ENCODE measurements around the gene KRTAP9-6. TPM values are rescaled to one million over a fixed set of nuclear protein-coding genes. Genes with fewer than 3 reads are reported as not detected.

The KRTAP9-6 gene, protein sequence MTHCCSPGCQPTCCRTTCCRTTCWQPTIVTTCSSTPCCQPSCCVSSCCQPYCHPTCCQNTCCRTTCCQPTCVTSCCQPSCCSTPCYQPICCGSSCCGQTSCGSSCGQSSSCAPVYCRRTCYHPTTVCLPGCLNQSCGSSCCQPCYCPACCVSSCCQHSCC
- not detected for total RNA-seq

GRCh38 chr17:41265078-41265477, at the start of gene KRTAP9-6:
Gene KRTAP9-6, plus strand, starts transcription at chr17:41265378. Its CDS starts 0 bp downstream, at chr17:41265378.

DNA sequence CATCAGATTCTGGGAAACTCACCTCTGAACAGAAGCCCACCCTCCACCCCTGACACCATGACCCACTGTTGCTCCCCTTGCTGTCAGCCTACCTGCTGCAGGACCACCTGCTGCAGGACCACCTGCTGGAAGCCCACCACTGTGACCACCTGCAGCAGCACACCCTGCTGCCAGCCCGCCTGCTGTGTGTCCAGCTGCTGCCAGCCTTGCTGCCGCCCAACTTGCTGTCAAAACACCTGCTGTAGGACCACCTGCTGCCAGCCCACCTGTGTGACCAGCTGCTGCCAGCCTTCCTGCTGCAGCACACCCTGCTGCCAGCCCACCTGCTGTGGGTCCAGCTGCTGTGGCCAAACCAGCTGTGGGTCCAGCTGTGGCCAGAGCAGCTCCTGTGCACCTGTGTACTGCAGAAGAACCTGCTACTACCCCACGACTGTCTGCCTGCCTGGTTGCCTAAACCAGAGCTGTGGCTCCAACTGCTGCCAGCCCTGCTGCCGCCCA, 38.5 kb upstream of the KRTAP9-6 start, which contains the start of gene KRTAP9-2:
Gene KRTAP9-2 (plus strand): TSS at position 51 of the 498 bp plus-strand sequence. CDS start 7 bp downstream, at position 58.

GRCh38 chr17:41232399-41233105, 32.6 kb upstream of the KRTAP9-6 start, which contains the start of gene KRTAP9-3:
Gene KRTAP9-3, plus strand, starts transcription at chr17:41232449. Its CDS starts 53 bp downstream, at chr17:41232502.

GRCh38 chr17:41237949-41238437, 27.2 kb upstream of the KRTAP9-6 start, which contains the start of gene KRTAP9-8:
Gene KRTAP9-8, plus strand, starts transcription at chr17:41237999. Its CDS starts 53 bp downstream, at chr17:41238052.

GRCh38 chr17:41249637-41250240, 15.4 kb upstream of the KRTAP9-6 start, which contains the start of gene KRTAP9-4:
Gene KRTAP9-4, plus strand, starts transcription at chr17:41249687. Its CDS starts 34 bp downstream, at chr17:41249721.

GRCh38 chr17:41255381-41256290, 9.5 kb upstream of the KRTAP9-6 start, which contains the start of gene KRTAP9-9:
Gene KRTAP9-9, plus strand, starts transcription at chr17:41255384.

DNA sequence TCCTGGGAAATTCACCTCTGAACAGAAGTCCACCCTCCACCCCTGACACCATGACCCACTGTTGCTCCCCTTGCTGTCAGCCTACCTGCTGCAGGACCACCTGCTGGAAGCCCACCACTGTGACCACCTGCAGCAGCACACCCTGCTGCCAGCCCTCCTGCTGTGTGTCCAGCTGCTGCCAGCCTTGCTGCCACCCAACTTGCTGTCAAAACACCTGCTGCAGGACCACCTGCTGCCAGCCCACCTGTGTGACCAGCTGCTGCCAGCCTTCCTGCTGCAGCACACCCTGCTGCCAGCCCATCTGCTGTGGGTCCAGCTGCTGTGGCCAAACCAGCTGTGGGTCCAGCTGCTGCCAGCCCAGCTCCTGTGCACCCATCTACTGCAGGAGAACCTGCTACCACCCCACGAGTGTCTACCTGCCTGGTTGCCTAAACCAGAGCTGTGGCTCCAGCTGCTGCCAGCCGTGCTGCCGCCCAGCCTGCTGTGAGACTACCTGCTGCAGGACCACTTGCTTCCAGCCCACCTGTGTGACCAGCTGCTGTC, 10.5 kb downstream of the KRTAP9-6 start, which contains the start of gene KRTAP9-7:
Gene KRTAP9-7 (plus strand): TSS at position 51 of the 543 bp plus-strand sequence. CDS start 0 bp downstream, at position 51.

DNA sequence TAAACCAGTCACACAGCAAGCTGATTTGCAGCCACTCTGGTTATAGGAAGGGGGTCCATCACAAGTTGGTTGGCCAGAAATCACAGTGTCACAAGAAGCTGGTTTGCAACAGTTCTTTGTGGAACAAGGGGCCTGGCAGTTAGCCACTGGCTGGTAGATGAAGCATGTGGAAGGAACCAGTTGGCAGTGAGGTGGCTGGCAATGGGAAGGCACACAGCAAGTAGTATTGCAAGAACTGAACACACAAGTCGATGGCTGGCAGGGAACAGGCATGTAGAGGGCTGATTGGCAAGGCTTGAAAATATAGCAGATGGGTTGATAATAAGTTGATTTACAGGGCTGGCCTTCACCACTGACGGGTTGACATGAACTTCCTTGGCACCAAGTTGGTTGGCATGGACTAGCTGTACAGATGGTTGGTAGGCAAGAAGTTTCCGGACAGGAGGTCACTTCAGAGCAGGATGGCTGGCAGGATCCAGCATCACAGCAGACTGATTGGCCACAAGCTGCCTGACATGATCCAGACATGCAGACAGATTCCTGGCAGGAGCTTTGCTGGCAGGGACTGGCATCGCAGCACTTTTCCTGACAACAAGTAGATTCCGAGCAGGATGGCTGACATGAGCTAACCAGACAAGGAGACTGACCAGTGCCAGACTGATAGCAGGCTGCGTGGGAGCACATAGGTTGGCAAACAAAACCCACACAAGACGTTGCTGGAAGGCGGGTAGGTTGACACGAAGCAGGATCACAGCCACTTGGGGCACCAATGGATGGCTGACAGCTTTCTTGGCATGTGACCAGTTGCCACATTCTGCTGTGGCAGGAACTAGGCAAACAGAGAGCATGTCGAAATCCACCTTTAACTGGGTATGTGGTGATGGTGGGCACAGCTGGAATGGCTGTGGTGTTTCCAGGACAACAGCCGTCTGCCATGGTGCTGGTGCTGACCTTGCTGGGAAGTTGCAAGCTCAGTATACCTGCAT, 37.0 kb downstream of the KRTAP9-6 start, which contains the start of gene KRTAP29-1:
Gene KRTAP29-1 (minus strand): TSS at position 936 of the 986 bp plus-strand sequence. CDS start 0 bp downstream, at position 936.

DNA sequence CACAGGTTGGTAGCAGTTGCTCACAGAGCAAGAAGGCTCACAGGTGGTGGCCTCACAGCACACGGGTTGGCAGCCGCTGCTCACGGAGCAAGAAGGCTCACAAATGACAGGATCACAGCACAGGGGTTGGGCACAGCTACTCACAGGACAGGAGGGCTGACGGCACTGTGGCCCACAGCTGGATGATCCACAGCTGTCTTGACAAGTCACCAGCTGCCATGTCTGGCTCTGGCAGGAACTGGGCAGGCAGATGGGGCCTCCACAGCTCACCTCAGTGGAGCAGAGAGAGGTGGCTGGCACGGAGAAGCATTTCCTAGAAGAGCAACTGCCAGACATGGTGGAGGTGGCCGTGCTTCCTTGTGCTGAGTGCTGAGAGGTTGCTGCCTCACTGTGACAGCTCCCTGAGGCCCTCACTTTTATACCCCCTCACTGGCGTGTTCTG, 43.8 kb downstream of the KRTAP9-6 start, which contains the start of gene KRTAP16-1:
Gene KRTAP16-1 (minus strand): TSS at position 392 of the 442 bp plus-strand sequence. CDS start 56 bp downstream, at position 336.

GRCh38 chr17:41315204-41315794, 50.1 kb downstream of the KRTAP9-6 start, which contains the start of gene KRTAP17-1:
Gene KRTAP17-1, minus strand, starts transcription at chr17:41315710. Its CDS starts 60 bp downstream, at chr17:41315650.

Small RNAs within 50 kb of the gene (small RNA-seq; reads per million reads assigned to genes)
- gene KRTAP9-10P (ENCODE audit: low replicate concordance): not detected

Other genes starting within 250 kb of the KRTAP9-6 start
- gene KRTAP1-5, start 238.2 kb upstream of the KRTAP9-6 start, total RNA-seq: not detected
- not detected for gene KRTAP1-4, start 235.2 kb upstream of the KRTAP9-6 start, total RNA-seq
- not detected for gene KRTAP1-3, start 230.5 kb upstream of the KRTAP9-6 start, total RNA-seq
- not detected for gene KRTAP1-1, start 223.9 kb upstream of the KRTAP9-6 start, total RNA-seq
- not detected for gene KRTAP2-1, start 218.1 kb upstream of the KRTAP9-6 start, total RNA-seq
- not detected for gene KRTAP2-2, start 210.1 kb upstream of the KRTAP9-6 start, total RNA-seq
- gene KRTAP2-3, start 205.3 kb upstream of the KRTAP9-6 start, total RNA-seq: not detected
- gene KRTAP2-4, start 199.5 kb upstream of the KRTAP9-6 start, total RNA-seq: not detected
- not detected for gene KRTAP4-7, start 181.2 kb upstream of the KRTAP9-6 start, total RNA-seq
- gene KRTAP4-8, start 167.2 kb upstream of the KRTAP9-6 start, total RNA-seq: not detected
- not detected for gene KRTAP4-16, start 163.2 kb upstream of the KRTAP9-6 start, total RNA-seq
- not detected for gene KRTAP4-9, start 160.0 kb upstream of the KRTAP9-6 start, total RNA-seq
- gene KRTAP4-11, start 147.0 kb upstream of the KRTAP9-6 start, total RNA-seq: not detected
- not detected for gene KRTAP4-12, start 141.2 kb upstream of the KRTAP9-6 start, total RNA-seq
- not detected for gene KRTAP4-6, start 124.8 kb upstream of the KRTAP9-6 start, total RNA-seq
- not detected for gene KRTAP4-5, start 115.6 kb upstream of the KRTAP9-6 start, total RNA-seq
- not detected for gene KRTAP4-4, start 104.6 kb upstream of the KRTAP9-6 start, total RNA-seq
- gene KRTAP4-3, start 97.2 kb upstream of the KRTAP9-6 start, total RNA-seq: not detected
- not detected for gene KRTAP4-2, start 87.2 kb upstream of the KRTAP9-6 start, total RNA-seq
- not detected for gene KRTAP4-1, start 80.5 kb upstream of the KRTAP9-6 start, total RNA-seq
- gene KRTAP9-1, start 75.5 kb upstream of the KRTAP9-6 start, total RNA-seq: not detected
- gene KRTAP9-2, start 38.7 kb upstream of the KRTAP9-6 start, total RNA-seq: not detected
- gene KRTAP9-3, start 32.9 kb upstream of the KRTAP9-6 start, total RNA-seq: not detected
- not detected for gene KRTAP9-8, start 27.4 kb upstream of the KRTAP9-6 start, total RNA-seq
- gene KRTAP9-4, start 15.7 kb upstream of the KRTAP9-6 start, total RNA-seq: not detected
- gene KRTAP9-9, start 10.0 kb upstream of the KRTAP9-6 start, total RNA-seq: not detected
- not detected for gene KRTAP9-7, start 10.3 kb downstream of the KRTAP9-6 start, total RNA-seq
- not detected for gene KRTAP29-1, start 37.5 kb downstream of the KRTAP9-6 start, total RNA-seq
- not detected for gene KRTAP16-1, start 43.9 kb downstream of the KRTAP9-6 start, total RNA-seq
- gene KRTAP17-1, start 50.3 kb downstream of the KRTAP9-6 start, total RNA-seq: not detected
- 0.12 TPM for gene KRT33A, start 85.5 kb downstream of the KRTAP9-6 start, total RNA-seq
- not detected for gene KRT33B, start 104.4 kb downstream of the KRTAP9-6 start, total RNA-seq
- not detected for gene KRT34, start 116.9 kb downstream of the KRTAP9-6 start, total RNA-seq
- 0.47 TPM for gene KRT31, start 132.2 kb downstream of the KRTAP9-6 start, total RNA-seq
- gene KRT37, start 159.2 kb downstream of the KRTAP9-6 start, total RNA-seq: not detected
- not detected for gene KRT38, start 175.6 kb downstream of the KRTAP9-6 start, total RNA-seq
- not detected for gene KRT32, start 202.0 kb downstream of the KRTAP9-6 start, total RNA-seq
- 0.41 TPM for gene KRT35, start 215.8 kb downstream of the KRTAP9-6 start, total RNA-seq
- not detected for gene KRT36, start 224.5 kb downstream of the KRTAP9-6 start, total RNA-seq
- 7.4 TPM for gene KRT13, start 240.2 kb downstream of the KRTAP9-6 start, total RNA-seq

Data from metanephros (tissue), 2 donors.